Measurements from ENCODE around the gene BCAS3. TPM values are rescaled to one million over a fixed set of nuclear protein-coding genes. Genes with fewer than 3 reads are reported as not detected.

Gene BCAS3
- total RNA-seq, 1 donor from 2014 or later = 35.7 TPM

- Mint-ChIP-seq H3K36me3 (ENCODE audit: unreplicated experiment) (peaks cover 4% of the 10 kb centered on the region), H3K4me3 (ENCODE audit: unreplicated experiment) (no peak overlapping the region), H3K4me1 (ENCODE audit: unreplicated experiment) (peaks cover 3% of the 10 kb centered on the region), H3K27ac (ENCODE audit: unreplicated experiment) (no peak overlapping the region), H3K27me3 (ENCODE audit: unreplicated experiment) (no peaks in the 10 kb centered on the region), H3K9me3 (ENCODE audit: unreplicated experiment) (no peaks in the 10 kb centered on the region)
- no peak for DNase-seq (ENCODE audit: extremely low spot score, unreplicated experiment)
- TF ChIP-seq CTCF (IDR thresholded peaks at IDR 0.05) = no peak
Observed at GRCh38 chr17:61189968-61190367, 512.3 kb downstream of the BCAS3 start.

GRCh38 chr17:61196302-61196704 lies 518.7 kb downstream of the BCAS3 start:
- Mint-ChIP-seq H3K4me3 (ENCODE audit: unreplicated experiment) (peak overlapping the region; percentile 28), H3K9me3 (ENCODE audit: unreplicated experiment) (no peaks in the 10 kb centered on the region), H3K36me3 (ENCODE audit: unreplicated experiment) (no peaks in the 10 kb centered on the region), H3K4me1 (ENCODE audit: unreplicated experiment) (peaks cover 48% of the 10 kb centered on the region), H3K27me3 (ENCODE audit: unreplicated experiment) (no peaks in the 10 kb centered on the region), H3K27ac (ENCODE audit: unreplicated experiment) (peak overlapping the region; percentile 90)
- DNase-seq (ENCODE audit: extremely low spot score, unreplicated experiment) = no peak
- TF ChIP-seq CTCF (IDR thresholded peaks at IDR 0.05) = no peak

GRCh38 chr17:61196799-61197198 lies 519.1 kb downstream of the BCAS3 start:
- H3K27me3 Mint-ChIP-seq (ENCODE audit: unreplicated experiment) = no peaks in the 10 kb centered on the region
- no peak for DNase-seq (ENCODE audit: extremely low spot score, unreplicated experiment)
- H3K36me3 Mint-ChIP-seq (ENCODE audit: unreplicated experiment) = no peaks in the 10 kb centered on the region
- H3K27ac Mint-ChIP-seq (ENCODE audit: unreplicated experiment) = peak overlapping the region; percentile 90
- peaks cover 51% of the 10 kb centered on the region for H3K4me1 Mint-ChIP-seq (ENCODE audit: unreplicated experiment)
- TF ChIP-seq CTCF (IDR thresholded peaks at IDR 0.05) = no peak
- peak overlapping the region; percentile 28 for H3K4me3 Mint-ChIP-seq (ENCODE audit: unreplicated experiment)
- H3K9me3 Mint-ChIP-seq (ENCODE audit: unreplicated experiment) = no peaks in the 10 kb centered on the region

GRCh38 chr17:61199431-61200338 lies 522.0 kb downstream of the BCAS3 start:
- no peak for TF ChIP-seq CTCF (IDR thresholded peaks at IDR 0.05)
- Mint-ChIP-seq H3K27ac (ENCODE audit: unreplicated experiment) (peak overlapping the region; percentile 41), H3K36me3 (ENCODE audit: unreplicated experiment) (peaks cover 3% of the 10 kb centered on the region), H3K27me3 (ENCODE audit: unreplicated experiment) (no peaks in the 10 kb centered on the region), H3K4me3 (ENCODE audit: unreplicated experiment) (no peak overlapping the region), H3K9me3 (ENCODE audit: unreplicated experiment) (no peaks in the 10 kb centered on the region), H3K4me1 (ENCODE audit: unreplicated experiment) (peaks cover 68% of the 10 kb centered on the region)
- DNase-seq (ENCODE audit: extremely low spot score, unreplicated experiment) = no peak

- Mint-ChIP-seq H3K27ac (ENCODE audit: unreplicated experiment) (peak overlapping the region; percentile 41), H3K9me3 (ENCODE audit: unreplicated experiment) (no peaks in the 10 kb centered on the region), H3K36me3 (ENCODE audit: unreplicated experiment) (peaks cover 3% of the 10 kb centered on the region), H3K27me3 (ENCODE audit: unreplicated experiment) (no peaks in the 10 kb centered on the region), H3K4me3 (ENCODE audit: unreplicated experiment) (no peak overlapping the region), H3K4me1 (ENCODE audit: unreplicated experiment) (peaks cover 63% of the 10 kb centered on the region)
- DNase-seq (ENCODE audit: extremely low spot score, unreplicated experiment) = no peak
- TF ChIP-seq CTCF (IDR thresholded peaks at IDR 0.05) = no peak
Observed at GRCh38 chr17:61200339-61200715, 522.7 kb downstream of the BCAS3 start.
